HUES6 (cell line): ENCODE results near the gene GFPT1.

ENCODE experiments used
- H3K27ac ChIP-seq: 2 replicates; pipeline ENCODE4 v1.7.0; 2013; ENCODE audit warnings: low read depth, mild to moderate bottlenecking, low read length, inconsistent platforms
- H3K27me3 ChIP-seq: 2 replicates; pipeline ENCODE4 v1.6.1; 2013; ENCODE audit warnings: low read length; ENCODE audit not compliant: control insufficient read depth, insufficient read depth
- H3K36me3 ChIP-seq: 2 replicates; pipeline ENCODE4 v1.6.1; 2013; ENCODE audit warnings: low read length; ENCODE audit not compliant: control insufficient read depth, insufficient read depth
- H3K4me1 ChIP-seq: 2 replicates; pipeline ENCODE4 v1.6.1; 2013; ENCODE audit warnings: low read length; ENCODE audit not compliant: control insufficient read depth, insufficient read depth
- H3K4me3 ChIP-seq: 2 replicates; pipeline ENCODE4 v1.5.1; 2013; ENCODE audit warnings: low read depth, low read length
- H3K9ac ChIP-seq: one replicate; pipeline ENCODE4 v1.6.1; 2013; ENCODE audit warnings: mild to moderate bottlenecking, low read length
- H3K9me3 ChIP-seq: 2 replicates; pipeline ENCODE4 v1.6.1; 2013; ENCODE audit warnings: low read depth, low read length; ENCODE audit not compliant: control insufficient read depth, insufficient read depth

GFPT1 gene

GRCh38 chr2:69271831-69272257 is 115.2 kb downstream of the GFPT1 start:
- Histone ChIP-seq H3K36me3 (no peaks in the 10 kb centered on the region), H3K4me1 (no peaks in the 10 kb centered on the region), H3K9ac (no peak overlapping the region), H3K4me3 (no peak overlapping the region), H3K27ac (no peak overlapping the region), H3K9me3 (no peaks in the 10 kb centered on the region), H3K27me3 (no peaks in the 10 kb centered on the region; the same call in 1 of the 2 replicates)
